GM19455 (cell line): ENCODE data around the gene LMX1B.
"Not testable (repeated sequence)": the region's sequence is repeated elsewhere in the genome, so short reads cannot be mapped to it uniquely, and the experiment has no call there.

Source experiments
- ATAC-seq: cut with Tn5 transposase; IDR thresholded peaks from one replicate; pipeline ENCODE4 v1.9.1; 2021; ENCODE audit not compliant: unreplicated experiment

The LMX1B gene

GRCh38 chr9:126652140-126652582 is 38.4 kb downstream of the LMX1B start:
- ATAC-seq: no peak

GRCh38 chr9:126654124-126654523 is 40.4 kb downstream of the LMX1B start:
- ATAC-seq: no peak

GRCh38 chr9:126656214-126656613 is 42.5 kb downstream of the LMX1B start:
- not testable (repeated sequence) for ATAC-seq

GRCh38 chr9:126658201-126658825 is 44.6 kb downstream of the LMX1B start:
- ATAC-seq: no peak

- no peak for ATAC-seq
These were observed 45.3 kb downstream of the LMX1B start for GRCh38 chr9:126658956-126659555.

- ATAC-seq: no peak
These were observed 47.4 kb downstream of the LMX1B start for GRCh38 chr9:126661122-126661520.

GRCh38 chr9:126661521-126662251 is 48.0 kb downstream of the LMX1B start:
- ATAC-seq: no peak

GRCh38 chr9:126663661-126664072 is 49.9 kb downstream of the LMX1B start:
- ATAC-seq: no peak

- no peak for ATAC-seq
These were observed 51.3 kb downstream of the LMX1B start for GRCh38 chr9:126664900-126665643.

GRCh38 chr9:126665644-126666035 is 51.9 kb downstream of the LMX1B start:
- ATAC-seq: no peak

- no peak for ATAC-seq
These were observed 52.6 kb downstream of the LMX1B start for GRCh38 chr9:126666155-126666803.

GRCh38 chr9:126667190-126668055 is 53.7 kb downstream of the LMX1B start:
- no peak for ATAC-seq

GRCh38 chr9:126668058-126668457 is 54.3 kb downstream of the LMX1B start:
- no peak for ATAC-seq

GRCh38 chr9:126669108-126669507 is 55.4 kb downstream of the LMX1B start:
- ATAC-seq: no peak

- no peak for ATAC-seq
These were observed 56.5 kb downstream of the LMX1B start for GRCh38 chr9:126670270-126670669.

- no peak for ATAC-seq
These were observed 57.7 kb downstream of the LMX1B start for GRCh38 chr9:126671381-126671831.

- no peak for ATAC-seq
These were observed 58.3 kb downstream of the LMX1B start for GRCh38 chr9:126671983-126672382.

- ATAC-seq: no peak
These were observed 59.0 kb downstream of the LMX1B start for GRCh38 chr9:126672634-126673284.

- no peak for ATAC-seq
These were observed 60.1 kb downstream of the LMX1B start for GRCh38 chr9:126673689-126674364.
